WTC11 (cell line): ENCODE data around the gene UGT1A7. TPM values are rescaled to one million over a fixed set of nuclear protein-coding genes. Genes with fewer than 3 reads are reported as not detected.

Experiments
- ATAC-seq: fragments of 200-7000 bp; cut with Tn5 transposase; 2 replicates; pipeline ENCODE4 v1.10.0; 2021; ENCODE audit warnings: mild to moderate bottlenecking, moderate library complexity
- CTCF ChIA-PET: fragments of 300-600 bp; sonication (Branson Sonifier 250); formaldehyde crosslinking; loops from one replicate; lab custom pipeline; 2021; ENCODE audit warnings: antibody characterized with exemption; lab: Charles Lee
- POLR2A ChIA-PET: fragments of 350-600 bp; sonication (Branson Sonifier 250); formaldehyde crosslinking; loops from one replicate; lab custom pipeline; 2021; ENCODE audit warnings: antibody characterized with exemption; lab: Charles Lee
- DNase-seq: peaks from one replicate; pipeline ENCODE4 v3.0.0; 2021; ENCODE audit warnings: low spot score
- H3K27ac Mint-ChIP-seq: 2 replicates; pipeline ENCODE4 v1.8.0; 2021; ENCODE audit warnings: mixed read lengths
- H3K27me3 Mint-ChIP-seq: 2 replicates; pipeline ENCODE4 v1.8.0; 2021; ENCODE audit warnings: low read depth, mild to moderate bottlenecking, moderate library complexity, mixed read lengths
- H3K36me3 Mint-ChIP-seq: 2 replicates; pipeline ENCODE4 v1.8.0; 2021; ENCODE audit warnings: mixed read lengths
- H3K4me1 Mint-ChIP-seq: 2 replicates; pipeline ENCODE4 v1.8.0; 2022; ENCODE audit warnings: mixed read lengths
- H3K4me3 Mint-ChIP-seq: 2 replicates; pipeline ENCODE4 v1.8.0; 2021; ENCODE audit warnings: mild to moderate bottlenecking, moderate library complexity, mixed read lengths
- H3K9me3 Mint-ChIP-seq: 2 replicates; pipeline ENCODE4 v1.8.0; 2021; ENCODE audit warnings: mixed read lengths
- JAZF1 ChIP-seq: fragments of 250-450 bp; sonication (Bioruptor Pico); IDR thresholded peaks from 2 replicates; pipeline ENCODE4 v1.9.0; 2021; ENCODE audit warnings: moderate library complexity, mild to moderate bottlenecking, inconsistent platforms
- JUN ChIP-seq: sonication (generic); formaldehyde crosslinking; IDR thresholded peaks from 2 replicates; pipeline ENCODE4 v1.8.0; 2023; ENCODE audit warnings: mild to moderate bottlenecking, missing genetic modification reagents
- MXD4 ChIP-seq: fragments of 250-450 bp; sonication (Bioruptor Pico); IDR thresholded peaks from 2 replicates; pipeline ENCODE4 v1.8.0; 2021; ENCODE audit warnings: mild to moderate bottlenecking, moderate library complexity, borderline replicate concordance
- NFYB ChIP-seq: sonication (generic); formaldehyde crosslinking; conservative IDR thresholded peaks from 2 replicates; pipeline ENCODE4 v1.8.0; 2022; ENCODE audit warnings: low read depth, missing genetic modification reagents
- NR1H2 ChIP-seq: sonication (generic); formaldehyde crosslinking; IDR thresholded peaks from 2 replicates; pipeline ENCODE4 v1.9.0; 2021; ENCODE audit warnings: mild to moderate bottlenecking, moderate library complexity, missing genetic modification reagents
- SMAD4 ChIP-seq: sonication (generic); formaldehyde crosslinking; IDR thresholded peaks from 2 replicates; pipeline ENCODE4 v1.8.0; 2022; ENCODE audit warnings: mild to moderate bottlenecking, missing genetic modification reagents
- TEAD4 ChIP-seq: sonication (generic); formaldehyde crosslinking; IDR thresholded peaks from 2 replicates; pipeline ENCODE4 v1.8.0; 2022; ENCODE audit warnings: mild to moderate bottlenecking, missing genetic modification reagents
- ZBTB21 ChIP-seq: sonication (generic); formaldehyde crosslinking; IDR thresholded peaks from 2 replicates; pipeline ENCODE4 v1.8.1; 2023; ENCODE audit warnings: mild to moderate bottlenecking, missing genetic modification reagents, borderline replicate concordance
- ZBTB43 ChIP-seq: sonication (generic); formaldehyde crosslinking; IDR thresholded peaks from 2 replicates; pipeline ENCODE4 v1.8.1; 2023; ENCODE audit warnings: mild to moderate bottlenecking, missing genetic modification reagents
- ZNF219 ChIP-seq: sonication (generic); formaldehyde crosslinking; IDR thresholded peaks from 2 replicates; pipeline ENCODE4 v1.8.0; 2023; ENCODE audit warnings: missing genetic modification reagents, mild to moderate bottlenecking, borderline replicate concordance
- ZNF263 ChIP-seq: sonication (generic); formaldehyde crosslinking; IDR thresholded peaks from 2 replicates; pipeline ENCODE4 v1.8.1; 2022; ENCODE audit warnings: low read depth, mild to moderate bottlenecking, moderate library complexity, missing genetic modification reagents
- ZNF281 ChIP-seq: sonication (generic); formaldehyde crosslinking; IDR thresholded peaks from 2 replicates; pipeline ENCODE4 v1.8.0; 2023; ENCODE audit warnings: mild to moderate bottlenecking, missing genetic modification reagents
- ZNF423 ChIP-seq: fragments of 250-450 bp; sonication (Bioruptor Pico); IDR thresholded peaks from 2 replicates; pipeline ENCODE4 v2.1.2; 2022; ENCODE audit warnings: mild to moderate bottlenecking, moderate library complexity
- total RNA-seq: library from RNA; stranded (reverse); gene quantifications from 3 replicates; pipeline ENCODE4 v1.2.3, GENCODE V29; 2021
- TF ChIP-seq, protein P1 (sequence below): sonication (generic); formaldehyde crosslinking; IDR thresholded peaks from 2 replicates; pipeline ENCODE4 v1.8.0; 2023; ENCODE audit warnings: missing genetic modification reagents
- TF ChIP-seq, protein P2 (sequence below): sonication (generic); formaldehyde crosslinking; IDR thresholded peaks from 2 replicates; pipeline ENCODE4 v1.8.1; 2023; ENCODE audit warnings: mild to moderate bottlenecking, missing genetic modification reagents, moderate library complexity
- TF ChIP-seq, protein P3 (sequence below): sonication (generic); formaldehyde crosslinking; IDR thresholded peaks from 2 replicates; pipeline ENCODE4 v1.8.1; 2023; ENCODE audit warnings: mild to moderate bottlenecking, missing genetic modification reagents, borderline replicate concordance

Gene UGT1A7
- total RNA-seq, 1 experiment from 2014 or later: not detected

GRCh38 chr2:233689031-233689430 is 7.3 kb downstream of the UGT1A7 start:
- ChIA-PET POLR2A (no interaction called here), CTCF (interaction anchor here (1.4 kb wide), 1 partner anchor 22 kb away, joined by 3 read pairs; no protein-coding TSS in a partner anchor)
- Mint-ChIP-seq H3K27ac (no peak overlapping the region), H3K4me1 (peaks cover 24% of the 10 kb centered on the region), H3K36me3 (no peaks in the 10 kb centered on the region), H3K4me3 (no peak overlapping the region), H3K9me3 (0 out of 2 replicates have a peak, but pooled peaks cover 4% of the 10 kb centered on the region), H3K27me3 (peaks cover 3% of the 10 kb centered on the region; the same call in 1 of the 2 replicates)
- TF ChIP-seq ZNF219: no peak
- TF ChIP-seq NFYB: no peak
- TF ChIP-seq NR1H2 (CRISPR knock-in tag): no peak
- TF ChIP-seq, protein P1, sequence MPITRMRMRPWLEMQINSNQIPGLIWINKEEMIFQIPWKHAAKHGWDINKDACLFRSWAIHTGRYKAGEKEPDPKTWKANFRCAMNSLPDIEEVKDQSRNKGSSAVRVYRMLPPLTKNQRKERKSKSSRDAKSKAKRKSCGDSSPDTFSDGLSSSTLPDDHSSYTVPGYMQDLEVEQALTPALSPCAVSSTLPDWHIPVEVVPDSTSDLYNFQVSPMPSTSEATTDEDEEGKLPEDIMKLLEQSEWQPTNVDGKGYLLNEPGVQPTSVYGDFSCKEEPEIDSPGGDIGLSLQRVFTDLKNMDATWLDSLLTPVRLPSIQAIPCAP: no peak
- TF ChIP-seq ZBTB43 (CRISPR knock-in tag): no peak
- TF ChIP-seq, protein P2, sequence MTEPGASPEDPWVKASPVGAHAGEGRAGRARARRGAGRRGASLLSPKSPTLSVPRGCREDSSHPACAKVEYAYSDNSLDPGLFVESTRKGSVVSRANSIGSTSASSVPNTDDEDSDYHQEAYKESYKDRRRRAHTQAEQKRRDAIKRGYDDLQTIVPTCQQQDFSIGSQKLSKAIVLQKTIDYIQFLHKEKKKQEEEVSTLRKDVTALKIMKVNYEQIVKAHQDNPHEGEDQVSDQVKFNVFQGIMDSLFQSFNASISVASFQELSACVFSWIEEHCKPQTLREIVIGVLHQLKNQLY (CRISPR knock-in tag): no peak
- TF ChIP-seq MXD4: no peak
- no peak for TF ChIP-seq JUN
- no peak for TF ChIP-seq JAZF1 (CRISPR knock-in tag)
- no peak for TF ChIP-seq ZBTB21 (CRISPR knock-in tag)
- no peak for TF ChIP-seq ZNF423
- no peak for TF ChIP-seq TEAD4 (CRISPR knock-in tag)
- no peak for TF ChIP-seq ZNF263
- no peak for TF ChIP-seq ZNF281 (CRISPR knock-in tag)
- TF ChIP-seq, protein P3, sequence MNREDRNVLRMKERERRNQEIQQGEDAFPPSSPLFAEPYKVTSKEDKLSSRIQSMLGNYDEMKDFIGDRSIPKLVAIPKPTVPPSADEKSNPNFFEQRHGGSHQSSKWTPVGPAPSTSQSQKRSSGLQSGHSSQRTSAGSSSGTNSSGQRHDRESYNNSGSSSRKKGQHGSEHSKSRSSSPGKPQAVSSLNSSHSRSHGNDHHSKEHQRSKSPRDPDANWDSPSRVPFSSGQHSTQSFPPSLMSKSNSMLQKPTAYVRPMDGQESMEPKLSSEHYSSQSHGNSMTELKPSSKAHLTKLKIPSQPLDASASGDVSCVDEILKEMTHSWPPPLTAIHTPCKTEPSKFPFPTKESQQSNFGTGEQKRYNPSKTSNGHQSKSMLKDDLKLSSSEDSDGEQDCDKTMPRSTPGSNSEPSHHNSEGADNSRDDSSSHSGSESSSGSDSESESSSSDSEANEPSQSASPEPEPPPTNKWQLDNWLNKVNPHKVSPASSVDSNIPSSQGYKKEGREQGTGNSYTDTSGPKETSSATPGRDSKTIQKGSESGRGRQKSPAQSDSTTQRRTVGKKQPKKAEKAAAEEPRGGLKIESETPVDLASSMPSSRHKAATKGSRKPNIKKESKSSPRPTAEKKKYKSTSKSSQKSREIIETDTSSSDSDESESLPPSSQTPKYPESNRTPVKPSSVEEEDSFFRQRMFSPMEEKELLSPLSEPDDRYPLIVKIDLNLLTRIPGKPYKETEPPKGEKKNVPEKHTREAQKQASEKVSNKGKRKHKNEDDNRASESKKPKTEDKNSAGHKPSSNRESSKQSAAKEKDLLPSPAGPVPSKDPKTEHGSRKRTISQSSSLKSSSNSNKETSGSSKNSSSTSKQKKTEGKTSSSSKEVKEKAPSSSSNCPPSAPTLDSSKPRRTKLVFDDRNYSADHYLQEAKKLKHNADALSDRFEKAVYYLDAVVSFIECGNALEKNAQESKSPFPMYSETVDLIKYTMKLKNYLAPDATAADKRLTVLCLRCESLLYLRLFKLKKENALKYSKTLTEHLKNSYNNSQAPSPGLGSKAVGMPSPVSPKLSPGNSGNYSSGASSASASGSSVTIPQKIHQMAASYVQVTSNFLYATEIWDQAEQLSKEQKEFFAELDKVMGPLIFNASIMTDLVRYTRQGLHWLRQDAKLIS (CRISPR knock-in tag): no peak
- ATAC-seq: no peak
- no peak for DNase-seq

GRCh38 chr2:233689501-233689900 is 7.8 kb downstream of the UGT1A7 start:
- ChIA-PET POLR2A (no interaction called here), CTCF (interaction anchor here (1.4 kb wide), 1 partner anchor 22 kb away, joined by 3 read pairs; no protein-coding TSS in a partner anchor)
- 0 out of 2 replicates have a peak, but pooled peaks cover 4% of the 10 kb centered on the region for H3K9me3 Mint-ChIP-seq
- no peak for DNase-seq
- peaks cover 3% of the 10 kb centered on the region; the same call in 1 of the 2 replicates for H3K27me3 Mint-ChIP-seq
- no peak for ATAC-seq
- no peak for TF ChIP-seq SMAD4 (CRISPR knock-in tag)
- TF ChIP-seq, all 79 proteins: peak for 0
- Mint-ChIP-seq H3K27ac (no peak overlapping the region), H3K4me1 (peaks cover 24% of the 10 kb centered on the region), H3K36me3 (no peaks in the 10 kb centered on the region), H3K4me3 (no peak overlapping the region)
